Measurements from ENCODE around the gene CD4.
A peak's percentile ranks its signal among the peaks of the same experiment; 100 is the strongest.

The CD4 gene

DNA sequence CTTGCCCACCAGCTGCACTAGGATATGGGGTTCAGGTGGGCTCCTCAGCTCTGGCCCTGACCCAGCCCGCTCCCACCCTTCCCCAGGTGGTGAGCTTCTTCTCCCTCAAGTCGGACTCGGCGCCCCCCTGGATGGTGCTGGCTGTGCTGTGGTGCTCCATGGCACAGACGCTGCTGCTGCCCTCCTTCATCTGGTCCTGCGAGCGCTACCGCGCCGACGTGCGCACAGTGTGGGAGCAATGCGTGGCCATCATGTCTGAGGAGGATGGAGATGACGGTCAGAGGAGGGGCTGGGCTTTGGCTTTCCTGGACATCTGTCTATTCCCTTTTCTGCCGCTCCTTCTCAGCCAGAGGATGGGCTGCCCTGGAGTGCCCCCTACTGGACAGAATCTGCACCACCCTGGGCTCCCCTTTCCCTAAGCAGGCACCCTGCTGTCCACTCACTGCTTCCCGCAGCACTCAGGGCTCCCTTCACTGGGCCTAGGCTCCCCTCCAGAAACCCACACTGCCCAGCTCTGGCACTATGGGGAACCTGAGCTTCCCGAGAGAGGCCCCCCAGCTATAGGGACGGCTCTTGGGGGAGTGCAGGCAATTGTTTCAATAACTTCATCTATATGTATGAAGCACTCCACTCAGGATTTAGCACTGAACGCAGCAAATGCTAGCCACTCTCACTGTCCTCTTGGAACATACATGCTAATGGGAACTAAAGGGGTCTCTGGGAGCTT lies 36.2 kb downstream of the CD4 start:
- Histone ChIP-seq H3K9ac (ENCODE audit: low read length) (no peak overlapping the region), H3K9me3 (ENCODE audit: insufficient read depth, low read length) (no peaks in the 10 kb centered on the region), H3K4me3 (ENCODE audit: insufficient read depth, low read length, poor library complexity, severe bottlenecking) (no peak overlapping the region), H2AFZ (ENCODE audit: low read depth, low read length, severe bottlenecking) (no peak overlapping the region), H3K36me3 (ENCODE audit: low read length) (no peaks in the 10 kb centered on the region), H3K27me3 (ENCODE audit: low read length) (no peaks in the 10 kb centered on the region), H3K27ac (ENCODE audit: low read depth, low read length) (no peak overlapping the region), H3K4me2 (ENCODE audit: low read depth, low read length, poor library complexity, severe bottlenecking) (no peak overlapping the region), H3F3A (ENCODE audit: insufficient read depth) (no peaks in the 10 kb centered on the region), H3K79me2 (ENCODE audit: insufficient read depth, low read length) (no peaks in the 10 kb centered on the region), H3K9me2 (replicated peaks; ENCODE audit: insufficient read depth, low read length) (no peaks in the 10 kb centered on the region), H4K20me1 (ENCODE audit: low read depth, low read length) (no peaks in the 10 kb centered on the region; the same call in 1 of the 2 replicates)
- TF ChIP-seq CTCF (IDR thresholded peaks at IDR 0.05; ENCODE audit: insufficient read depth, low read length, poor library complexity, severe bottlenecking) (peak; percentile 87), EZH2phosphoT487 (conservative IDR thresholded peaks at IDR 0.05; ENCODE audit: low read length) (no peak)

- H3K27me3 ChIP-seq (ENCODE audit: low read length), result no peaks in the 10 kb centered on the region
- no peaks in the 10 kb centered on the region for H3K36me3 ChIP-seq (ENCODE audit: low read length)
- H3K79me2 ChIP-seq (ENCODE audit: insufficient read depth, low read length), result no peaks in the 10 kb centered on the region
- no peak overlapping the region for H3K27ac ChIP-seq (ENCODE audit: low read depth, low read length)
- H3K4me2 ChIP-seq (ENCODE audit: low read depth, low read length, poor library complexity, severe bottlenecking), result no peak overlapping the region
- H3K4me3 ChIP-seq (ENCODE audit: insufficient read depth, low read length, poor library complexity, severe bottlenecking), result no peak overlapping the region
- no peak overlapping the region for H3K9ac ChIP-seq (ENCODE audit: low read length)
- no peaks in the 10 kb centered on the region for H3K9me2 ChIP-seq (replicated peaks; ENCODE audit: insufficient read depth, low read length)
- no peaks in the 10 kb centered on the region for H3K9me3 ChIP-seq (ENCODE audit: insufficient read depth, low read length)
- H4K20me1 ChIP-seq (ENCODE audit: low read depth, low read length), result no peaks in the 10 kb centered on the region; the same call in 1 of the 2 replicates
- no peak for TF ChIP-seq EZH2phosphoT487 (conservative IDR thresholded peaks at IDR 0.05; ENCODE audit: low read length)
- no peak for TF ChIP-seq CTCF (IDR thresholded peaks at IDR 0.05; ENCODE audit: insufficient read depth, low read length, poor library complexity, severe bottlenecking)
- H2AFZ ChIP-seq (ENCODE audit: low read depth, low read length, severe bottlenecking), result no peak overlapping the region
- H3F3A ChIP-seq (ENCODE audit: insufficient read depth), result no peaks in the 10 kb centered on the region
These were observed 36.9 kb downstream of the CD4 start for GRCh38 chr12:6826125-6826733.

GRCh38 chr12:6826734-6827436 lies 37.6 kb downstream of the CD4 start:
- Histone ChIP-seq H4K20me1 (ENCODE audit: low read depth, low read length) (no peaks in the 10 kb centered on the region; the same call in 1 of the 2 replicates), H3K4me3 (ENCODE audit: insufficient read depth, low read length, poor library complexity, severe bottlenecking) (no peak overlapping the region), H3K27ac (ENCODE audit: low read depth, low read length) (no peak overlapping the region), H3K27me3 (ENCODE audit: low read length) (no peaks in the 10 kb centered on the region), H2AFZ (ENCODE audit: low read depth, low read length, severe bottlenecking) (no peak overlapping the region), H3F3A (ENCODE audit: insufficient read depth) (no peaks in the 10 kb centered on the region), H3K4me2 (ENCODE audit: low read depth, low read length, poor library complexity, severe bottlenecking) (no peak overlapping the region), H3K79me2 (ENCODE audit: insufficient read depth, low read length) (no peaks in the 10 kb centered on the region), H3K36me3 (ENCODE audit: low read length) (no peaks in the 10 kb centered on the region), H3K9me3 (ENCODE audit: insufficient read depth, low read length) (no peaks in the 10 kb centered on the region), H3K9me2 (replicated peaks; ENCODE audit: insufficient read depth, low read length) (no peaks in the 10 kb centered on the region), H3K9ac (ENCODE audit: low read length) (no peak overlapping the region)
- TF ChIP-seq EZH2phosphoT487 (conservative IDR thresholded peaks at IDR 0.05; ENCODE audit: low read length), result no peak
- no peak for TF ChIP-seq CTCF (IDR thresholded peaks at IDR 0.05; ENCODE audit: insufficient read depth, low read length, poor library complexity, severe bottlenecking)
